Measurements from ENCODE around the gene LRRC4C.

Gene LRRC4C

GRCh38 chr11:40274017-40274416 lies 1185.4 kb downstream of the LRRC4C start:
- DNase-seq (ENCODE audit: low spot score in 2 of 2) (no peak), ATAC-seq (replicated peaks; ENCODE audit: extremely low read depth, poor library complexity, severe bottlenecking) (no peak)
- Mint-ChIP-seq H3K9me3 (peaks cover 28% of the 10 kb centered on the region), H3K4me3 (no peak overlapping the region), H3K27me3 (no peaks in the 10 kb centered on the region), H3K27ac (ENCODE audit: low read depth) (no peak overlapping the region), H3K4me1 (no peaks in the 10 kb centered on the region), H3K36me3 (ENCODE audit: insufficient read depth) (no peaks in the 10 kb centered on the region)

GRCh38 chr11:40273192-40273732 lies 1186.2 kb downstream of the LRRC4C start:
- Mint-ChIP-seq H3K27me3 (no peaks in the 10 kb centered on the region), H3K4me3 (no peak overlapping the region)
- DNase-seq (ENCODE audit: low spot score in 2 of 2), result no peak

GRCh38 chr11:40271361-40271760 lies 1188.1 kb downstream of the LRRC4C start:
- H3K27ac Mint-ChIP-seq (ENCODE audit: low read depth), result no peak overlapping the region
- H3K27me3 Mint-ChIP-seq, result no peaks in the 10 kb centered on the region
- H3K9me3 Mint-ChIP-seq, result peaks cover 20% of the 10 kb centered on the region
- no peaks in the 10 kb centered on the region for H3K36me3 Mint-ChIP-seq (ENCODE audit: insufficient read depth)
- DNase-seq (ENCODE audit: low spot score in 2 of 2) (no peak), ATAC-seq (replicated peaks; ENCODE audit: extremely low read depth, poor library complexity, severe bottlenecking) (no peak)
- no peak overlapping the region for H3K4me3 Mint-ChIP-seq
- no peaks in the 10 kb centered on the region for H3K4me1 Mint-ChIP-seq

More at GRCh38 chr11:40273192-40273732, 1186.2 kb downstream of the LRRC4C start:
- no peak for ATAC-seq (replicated peaks; ENCODE audit: extremely low read depth, poor library complexity, severe bottlenecking)
- no peaks in the 10 kb centered on the region for H3K36me3 Mint-ChIP-seq (ENCODE audit: insufficient read depth)
- H3K27ac Mint-ChIP-seq (ENCODE audit: low read depth), result no peak overlapping the region
- H3K9me3 Mint-ChIP-seq, result peaks cover 28% of the 10 kb centered on the region
- no peaks in the 10 kb centered on the region for H3K4me1 Mint-ChIP-seq

- no peaks in the 10 kb centered on the region for H3K36me3 Mint-ChIP-seq (ENCODE audit: insufficient read depth)
- DNase-seq (ENCODE audit: low spot score in 2 of 2) (no peak), ATAC-seq (replicated peaks; ENCODE audit: extremely low read depth, poor library complexity, severe bottlenecking) (no peak)
- H3K27ac Mint-ChIP-seq (ENCODE audit: low read depth), result no peak overlapping the region
- H3K9me3 Mint-ChIP-seq, result peaks cover 19% of the 10 kb centered on the region
- H3K4me1 Mint-ChIP-seq, result no peaks in the 10 kb centered on the region
- no peaks in the 10 kb centered on the region for H3K27me3 Mint-ChIP-seq
- no peak overlapping the region for H3K4me3 Mint-ChIP-seq
Measured at GRCh38 chr11:40269865-40270264, 1189.6 kb downstream of the LRRC4C start.

GRCh38 chr11:40268551-40268950 lies 1190.9 kb downstream of the LRRC4C start:
- H3K36me3 Mint-ChIP-seq (ENCODE audit: insufficient read depth), result no peaks in the 10 kb centered on the region
- no peaks in the 10 kb centered on the region for H3K4me1 Mint-ChIP-seq
- no peak overlapping the region for H3K27ac Mint-ChIP-seq (ENCODE audit: low read depth)
- no peaks in the 10 kb centered on the region for H3K27me3 Mint-ChIP-seq
- H3K4me3 Mint-ChIP-seq, result no peak overlapping the region
- DNase-seq (ENCODE audit: low spot score in 2 of 2), result no peak
- peaks cover 21% of the 10 kb centered on the region for H3K9me3 Mint-ChIP-seq
- ATAC-seq (replicated peaks; ENCODE audit: extremely low read depth, poor library complexity, severe bottlenecking), result no peak

- H3K27ac Mint-ChIP-seq (ENCODE audit: low read depth), result no peak overlapping the region
- ATAC-seq (replicated peaks; ENCODE audit: extremely low read depth, poor library complexity, severe bottlenecking) (no peak), DNase-seq (ENCODE audit: low spot score in 2 of 2) (no peak)
- no peaks in the 10 kb centered on the region for H3K27me3 Mint-ChIP-seq
- H3K36me3 Mint-ChIP-seq (ENCODE audit: insufficient read depth), result no peaks in the 10 kb centered on the region
- H3K9me3 Mint-ChIP-seq, result peaks cover 4% of the 10 kb centered on the region
- H3K4me1 Mint-ChIP-seq, result no peaks in the 10 kb centered on the region
- no peak overlapping the region for H3K4me3 Mint-ChIP-seq
Measured at GRCh38 chr11:40255457-40255856, 1204.0 kb downstream of the LRRC4C start.

GRCh38 chr11:40253166-40253565 lies 1206.3 kb downstream of the LRRC4C start:
- no peak overlapping the region for H3K4me3 Mint-ChIP-seq
- ATAC-seq (replicated peaks; ENCODE audit: extremely low read depth, poor library complexity, severe bottlenecking) (no peak), DNase-seq (ENCODE audit: low spot score in 2 of 2) (no peak)
- H3K27me3 Mint-ChIP-seq, result no peaks in the 10 kb centered on the region
- peaks cover 6% of the 10 kb centered on the region for H3K9me3 Mint-ChIP-seq
- H3K27ac Mint-ChIP-seq (ENCODE audit: low read depth), result no peak overlapping the region
- H3K36me3 Mint-ChIP-seq (ENCODE audit: insufficient read depth), result no peaks in the 10 kb centered on the region
- no peaks in the 10 kb centered on the region for H3K4me1 Mint-ChIP-seq

GRCh38 chr11:40252236-40252635 lies 1207.2 kb downstream of the LRRC4C start:
- H3K27me3 Mint-ChIP-seq, result no peaks in the 10 kb centered on the region
- no peaks in the 10 kb centered on the region for H3K36me3 Mint-ChIP-seq (ENCODE audit: insufficient read depth)
- no peaks in the 10 kb centered on the region for H3K4me1 Mint-ChIP-seq
- peaks cover 10% of the 10 kb centered on the region for H3K9me3 Mint-ChIP-seq
- no peak overlapping the region for H3K4me3 Mint-ChIP-seq
- no peak overlapping the region for H3K27ac Mint-ChIP-seq (ENCODE audit: low read depth)
- no peak for ATAC-seq (replicated peaks; ENCODE audit: extremely low read depth, poor library complexity, severe bottlenecking)
- no peak for DNase-seq (ENCODE audit: low spot score in 2 of 2)

- no peak overlapping the region for H3K4me3 Mint-ChIP-seq
- H3K9me3 Mint-ChIP-seq, result peaks cover 6% of the 10 kb centered on the region
- H3K27me3 Mint-ChIP-seq, result no peaks in the 10 kb centered on the region
- H3K36me3 Mint-ChIP-seq (ENCODE audit: insufficient read depth), result no peaks in the 10 kb centered on the region
- DNase-seq (ENCODE audit: low spot score in 2 of 2) (no peak), ATAC-seq (replicated peaks; ENCODE audit: extremely low read depth, poor library complexity, severe bottlenecking) (no peak)
- no peak overlapping the region for H3K27ac Mint-ChIP-seq (ENCODE audit: low read depth)
- H3K4me1 Mint-ChIP-seq, result no peaks in the 10 kb centered on the region
Measured at GRCh38 chr11:40246983-40247382, 1212.5 kb downstream of the LRRC4C start.

GRCh38 chr11:40241524-40242051 lies 1217.9 kb downstream of the LRRC4C start:
- no peak for ATAC-seq (replicated peaks; ENCODE audit: extremely low read depth, poor library complexity, severe bottlenecking)

GRCh38 chr11:40240284-40240683 lies 1219.2 kb downstream of the LRRC4C start:
- ATAC-seq (replicated peaks; ENCODE audit: extremely low read depth, poor library complexity, severe bottlenecking), result no peak
- H3K27me3 Mint-ChIP-seq, result no peaks in the 10 kb centered on the region
- H3K9me3 Mint-ChIP-seq, result peaks cover 11% of the 10 kb centered on the region
- H3K27ac Mint-ChIP-seq (ENCODE audit: low read depth), result no peak overlapping the region
- H3K4me3 Mint-ChIP-seq, result no peak overlapping the region
- no peaks in the 10 kb centered on the region for H3K4me1 Mint-ChIP-seq
- H3K36me3 Mint-ChIP-seq (ENCODE audit: insufficient read depth), result no peaks in the 10 kb centered on the region
- DNase-seq (ENCODE audit: low spot score in 2 of 2), result no peak

More at GRCh38 chr11:40241524-40242051, 1217.9 kb downstream of the LRRC4C start:
- no peaks in the 10 kb centered on the region for H3K4me1 Mint-ChIP-seq
- H3K4me3 Mint-ChIP-seq, result no peak overlapping the region
- peaks cover 11% of the 10 kb centered on the region for H3K9me3 Mint-ChIP-seq
- H3K27me3 Mint-ChIP-seq, result no peaks in the 10 kb centered on the region
- H3K36me3 Mint-ChIP-seq (ENCODE audit: insufficient read depth), result no peaks in the 10 kb centered on the region
- no peak overlapping the region for H3K27ac Mint-ChIP-seq (ENCODE audit: low read depth)
- DNase-seq (ENCODE audit: low spot score in 2 of 2), result no peak

- Mint-ChIP-seq H3K36me3 (ENCODE audit: insufficient read depth) (no peaks in the 10 kb centered on the region), H3K27ac (ENCODE audit: low read depth) (no peak overlapping the region), H3K4me1 (no peaks in the 10 kb centered on the region), H3K4me3 (no peak overlapping the region), H3K27me3 (no peaks in the 10 kb centered on the region), H3K9me3 (peaks cover 19% of the 10 kb centered on the region)
- no peak for DNase-seq (ENCODE audit: low spot score in 2 of 2)
- ATAC-seq (replicated peaks; ENCODE audit: extremely low read depth, poor library complexity, severe bottlenecking), result no peak
Measured at GRCh38 chr11:40236526-40236925, 1222.9 kb downstream of the LRRC4C start.

- DNase-seq (ENCODE audit: low spot score in 2 of 2) (no peak), ATAC-seq (replicated peaks; ENCODE audit: extremely low read depth, poor library complexity, severe bottlenecking) (no peak)
- H3K9me3 Mint-ChIP-seq, result peaks cover 19% of the 10 kb centered on the region
- no peak overlapping the region for H3K27ac Mint-ChIP-seq (ENCODE audit: low read depth)
- H3K4me3 Mint-ChIP-seq, result no peak overlapping the region
- H3K36me3 Mint-ChIP-seq (ENCODE audit: insufficient read depth), result no peaks in the 10 kb centered on the region
- no peaks in the 10 kb centered on the region for H3K27me3 Mint-ChIP-seq
- H3K4me1 Mint-ChIP-seq, result no peaks in the 10 kb centered on the region
Measured at GRCh38 chr11:40235841-40236240, 1223.6 kb downstream of the LRRC4C start.
